Activated CD8-positive, alpha-beta memory T cell treated with anti-CD3 and anti-CD28 coated beads, Interleukin-2, amount 50 U/mL, for 24 hours (primary cell): ENCODE data around the gene PHF20.
A peak's percentile ranks its signal among the peaks of the same experiment; 100 is the strongest.
"Not testable (repeated sequence)": the region's sequence is repeated elsewhere in the genome, so short reads cannot be mapped to it uniquely, and the experiment has no call there.

Experiments
- DNase-seq: peaks from one replicate; pipeline ENCODE4 v3.0.0-alpha.2; 2020; ENCODE audit errors: extremely low read depth

PHF20 gene

GRCh38 chr20:35918021-35918420, 146.2 kb downstream of the PHF20 start:
- no peak for DNase-seq

DNA sequence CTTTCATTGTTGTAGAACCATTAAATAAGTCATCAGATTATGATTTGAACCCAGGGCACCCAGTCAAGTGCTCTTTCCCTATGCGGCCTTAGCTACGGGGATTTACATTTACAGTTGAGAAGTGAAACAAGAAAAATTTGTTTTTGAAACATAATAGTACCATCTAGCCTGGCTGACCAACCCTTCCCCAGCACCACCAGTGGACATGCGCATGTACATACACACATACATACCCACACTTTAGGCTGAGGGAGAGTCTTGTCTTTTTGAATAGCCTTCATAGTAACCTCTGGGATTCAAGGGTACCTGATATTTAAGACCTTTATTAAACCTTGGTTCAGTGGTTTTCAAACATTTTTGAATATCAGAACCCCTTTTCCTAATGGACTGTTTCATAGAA, 148.7 kb downstream of the PHF20 start:
- no peak for DNase-seq

GRCh38 chr20:35929301-35929700, 157.5 kb downstream of the PHF20 start:
- DNase-seq: no peak

DNA sequence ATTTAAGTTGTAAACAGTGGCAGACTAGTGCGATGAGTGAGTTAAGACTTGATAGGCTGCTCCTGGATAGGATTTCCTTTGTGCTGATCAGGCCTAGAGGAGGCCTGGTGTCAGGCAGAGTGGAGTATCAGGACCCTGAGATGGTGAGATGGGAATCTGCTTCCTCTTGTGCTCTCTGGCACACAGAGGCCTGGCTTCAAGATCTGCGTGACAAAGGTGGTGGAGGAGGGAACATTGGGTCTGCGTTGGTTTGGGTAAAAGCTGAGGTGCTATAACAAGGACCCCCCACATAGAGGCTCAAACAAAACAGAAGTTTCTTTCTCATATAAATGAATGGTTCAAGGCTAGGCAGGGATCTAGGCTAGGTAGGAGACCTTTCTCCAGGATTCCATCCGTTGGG, 162.2 kb downstream of the PHF20 start:
- DNase-seq: no peak

GRCh38 chr20:35939264-35939663, 167.4 kb downstream of the PHF20 start:
- DNase-seq: no peak

DNA sequence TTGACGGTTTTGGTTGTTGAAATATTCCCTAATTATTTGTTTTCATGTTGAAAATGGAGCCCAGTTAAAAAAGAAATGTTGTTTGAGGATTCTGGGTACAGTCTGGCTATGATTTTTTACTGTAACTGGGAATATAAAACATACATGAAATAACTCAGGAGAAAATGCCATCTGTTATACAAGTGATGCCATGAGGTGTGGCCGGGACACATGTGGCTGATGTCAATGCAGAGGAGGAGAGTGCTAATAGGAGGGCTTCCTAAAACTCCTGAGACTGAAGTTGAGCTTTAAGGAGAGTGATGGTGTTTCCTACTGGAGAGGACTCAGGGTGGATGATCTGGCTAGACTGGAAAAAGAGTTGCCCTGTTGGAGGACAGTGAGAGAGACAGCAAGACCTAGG, 169.8 kb downstream of the PHF20 start:
- DNase-seq: no peak

DNA sequence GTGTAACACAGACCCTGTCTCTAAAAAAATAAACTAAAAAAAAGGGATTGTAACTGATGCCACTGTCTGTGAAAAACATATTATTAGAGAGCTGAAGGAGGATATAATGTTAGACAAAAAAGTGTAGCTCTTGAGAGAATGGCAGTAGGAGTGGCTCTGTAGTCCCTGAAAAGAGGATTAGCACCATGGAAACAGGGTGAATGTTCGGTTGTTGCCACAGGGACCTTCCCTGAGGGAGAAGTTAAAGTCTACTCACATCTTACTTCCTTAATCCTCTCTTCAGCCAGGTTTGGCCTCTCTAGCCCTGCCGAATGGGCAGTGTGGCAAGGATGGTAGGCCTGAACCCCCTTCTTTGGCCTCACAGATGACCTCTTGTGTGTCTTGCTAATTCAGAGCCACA, 170.4 kb downstream of the PHF20 start:
- no peak for DNase-seq

- peak; percentile 2 for DNase-seq
These were observed 175.7 kb downstream of the PHF20 start for GRCh38 chr20:35947489-35947888.

- DNase-seq: no peak
These were observed 176.1 kb downstream of the PHF20 start for GRCh38 chr20:35947907-35948306.

- no peak for DNase-seq
These were observed 178.3 kb downstream of the PHF20 start for GRCh38 chr20:35950093-35950492.

GRCh38 chr20:35952080-35952479, 180.3 kb downstream of the PHF20 start:
- DNase-seq: not testable (repeated sequence)

DNA sequence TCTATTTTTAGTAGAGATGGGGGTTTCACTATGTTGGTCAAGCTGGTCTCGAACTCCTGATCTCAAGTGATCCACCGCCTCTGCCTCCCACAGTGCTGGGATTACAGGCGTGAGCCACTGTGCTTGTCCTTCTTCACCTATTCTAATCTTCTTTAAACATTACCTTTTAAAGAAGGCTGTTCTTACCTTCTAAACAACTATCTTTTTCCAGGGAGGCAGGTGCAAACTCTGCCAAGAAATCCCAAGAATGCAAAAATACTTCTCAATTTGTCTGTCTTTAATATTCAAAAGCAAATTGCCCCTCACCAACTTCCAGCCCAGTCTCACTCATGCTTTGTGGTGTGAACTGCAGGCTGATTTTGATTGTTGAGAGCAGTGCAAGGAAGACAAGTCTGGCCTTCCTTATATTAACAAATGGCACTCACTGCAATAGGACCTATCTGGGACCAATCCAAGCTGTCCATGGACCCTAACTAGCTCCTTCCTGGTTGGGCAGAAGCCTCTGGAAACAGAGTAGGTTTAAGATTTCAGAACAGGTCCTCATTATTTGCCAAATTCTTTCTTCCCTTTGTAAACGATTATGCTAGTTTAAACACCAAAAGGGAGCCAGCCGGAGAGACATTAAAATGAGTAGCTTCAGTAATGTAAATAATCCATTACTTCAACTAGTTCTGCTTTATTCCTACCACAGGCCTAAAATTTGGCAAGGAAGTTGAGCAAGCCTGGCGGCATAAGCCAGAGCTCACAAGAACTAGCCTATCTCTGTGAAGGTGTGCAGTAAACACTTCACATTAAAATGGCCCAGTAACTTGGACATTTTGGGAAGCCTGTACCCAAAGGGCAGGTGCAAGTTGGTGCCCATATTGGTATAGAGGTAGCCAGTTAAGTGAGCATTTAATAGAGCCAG, 180.9 kb downstream of the PHF20 start:
- no peak for DNase-seq

- peak; percentile 20 for DNase-seq
These were observed 181.8 kb downstream of the PHF20 start for GRCh38 chr20:35953387-35954199.

DNA sequence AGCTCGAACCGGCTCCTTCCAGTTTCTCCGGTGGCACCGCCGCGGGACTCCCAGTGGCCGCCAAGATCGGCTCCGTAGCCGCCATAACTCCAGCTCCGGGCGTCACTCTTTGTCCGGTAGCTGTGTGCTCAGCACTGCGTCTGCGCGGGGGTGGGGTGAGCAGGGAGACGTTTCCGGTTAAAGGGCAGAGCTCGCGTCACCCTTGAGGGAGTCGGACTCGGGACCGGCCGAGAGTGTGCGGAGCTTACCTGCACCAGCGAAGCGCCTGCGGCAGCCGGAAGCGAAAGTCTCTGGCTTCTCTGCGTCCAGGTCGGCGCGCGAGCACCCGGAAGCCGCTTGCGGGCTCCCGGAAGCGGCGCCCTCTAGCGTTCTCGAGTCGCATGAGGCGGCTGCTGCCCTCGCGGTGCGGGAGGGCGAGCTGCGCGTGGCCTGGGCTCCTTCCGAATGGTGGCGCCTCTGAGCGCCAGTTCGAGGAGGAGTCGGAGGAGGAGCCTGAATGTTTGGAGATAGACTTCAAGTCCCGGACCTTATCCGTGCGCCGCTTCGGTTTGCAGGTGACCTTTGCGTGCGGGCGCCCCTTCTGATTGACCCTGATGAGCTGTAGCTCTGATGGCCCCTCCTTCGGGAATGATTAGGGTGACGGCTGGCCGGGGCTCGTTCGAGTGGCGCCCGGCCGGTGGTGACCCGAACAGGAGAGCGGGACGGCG, 182.5 kb downstream of the PHF20 start, which contains the start of gene SCAND1:
Gene SCAND1, minus strand, starts transcription at position 303 of the 707 bp plus-strand sequence. Its CDS starts 218 bp downstream, at position 85.
- DNase-seq: peak; percentile 94

DNA sequence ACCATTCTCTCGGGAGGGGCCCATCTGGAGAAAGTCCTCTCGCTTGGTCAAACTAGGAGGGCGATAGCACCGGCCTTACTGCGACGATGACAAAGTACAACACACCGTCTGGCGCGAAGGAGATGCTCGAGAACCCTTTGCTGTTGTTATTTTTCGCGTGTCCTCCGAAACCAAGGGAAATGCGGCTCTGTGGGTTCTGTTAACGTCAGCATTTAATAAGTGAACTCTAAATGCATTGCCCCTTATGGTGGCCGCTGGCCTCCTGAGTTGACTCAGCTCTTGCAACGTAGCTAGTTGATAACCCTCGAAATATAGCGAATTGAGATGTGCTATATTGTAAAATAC, 183.1 kb downstream of the PHF20 start:
- no peak for DNase-seq

- DNase-seq: no peak
These were observed 184.8 kb downstream of the PHF20 start for GRCh38 chr20:35956616-35957015.

- DNase-seq: not testable (repeated sequence)
These were observed 187.5 kb downstream of the PHF20 start for GRCh38 chr20:35959291-35959690.

DNA sequence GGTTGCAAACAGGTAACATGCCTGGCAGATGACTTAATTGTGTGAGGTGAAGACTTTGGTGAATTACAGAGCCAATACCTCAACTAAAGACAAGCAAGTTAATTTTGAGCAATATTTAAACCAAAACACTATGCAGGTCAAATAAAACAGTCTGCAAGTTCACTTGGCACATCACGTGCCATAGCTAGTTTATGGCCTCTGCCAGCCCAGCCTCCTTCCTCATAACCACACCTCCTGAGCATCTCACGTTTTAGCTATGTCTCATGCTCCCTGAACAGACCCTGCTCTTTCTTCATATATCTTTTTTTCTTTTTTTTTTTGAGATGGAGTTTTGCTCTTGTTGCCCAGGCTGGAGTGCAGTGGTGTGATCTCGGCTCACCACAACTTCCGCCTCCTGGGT, 192.1 kb downstream of the PHF20 start:
- DNase-seq: no peak

- DNase-seq: no peak
These were observed 196.3 kb downstream of the PHF20 start, which contains the start of gene CNBD2 for GRCh38 chr20:35967979-35968640. TSS of gene CNBD2 (plus strand) at chr20:35968590. CDS start at chr20:35968763, 173 bp downstream.

- DNase-seq: no peak
These were observed 197.1 kb downstream of the PHF20 start for GRCh38 chr20:35968930-35969329.

GRCh38 chr20:35971981-35972380, 200.2 kb downstream of the PHF20 start:
- no peak for DNase-seq
